B cell (primary cell): ENCODE results near the gene TMA7.

Source experiments
- EZH2 ChIP-seq: IDR thresholded peaks from 2 replicates; pipeline ENCODE4 v1.6.1; 2012; ENCODE audit warnings: borderline replicate concordance, low read depth, mild to moderate bottlenecking, moderate library complexity, low read length; ENCODE audit not compliant: insufficient read depth, poor library complexity, severe bottlenecking
- TF ChIP-seq, protein P1 (sequence below): fragments of 200-600 bp; IDR thresholded peaks from one replicate; pipeline ENCODE4 v1.8.0; 2022; ENCODE audit warnings: antibody characterized with exemption, mild to moderate bottlenecking

DNA sequence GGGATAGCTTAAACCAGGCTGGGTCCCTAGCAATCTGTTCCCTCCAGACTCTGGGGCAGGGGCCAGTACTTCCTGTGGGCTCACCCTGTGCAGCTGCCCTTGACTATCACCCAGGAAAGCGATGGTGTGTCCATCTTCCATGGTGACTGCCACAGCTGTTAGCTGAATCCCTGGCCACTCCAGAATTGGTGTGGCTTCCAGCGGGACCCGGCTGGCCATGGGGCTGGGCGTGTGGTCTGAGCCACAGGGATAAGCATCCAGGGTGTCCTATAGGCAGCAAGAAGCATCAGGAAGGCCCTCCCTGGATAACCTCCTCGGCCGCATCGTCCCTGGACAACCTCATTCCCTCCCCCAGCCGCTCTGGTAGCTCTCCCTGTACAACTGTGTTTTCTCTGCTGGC lies 17.4 kb upstream of the TMA7 start:
- TF ChIP-seq, protein P1, sequence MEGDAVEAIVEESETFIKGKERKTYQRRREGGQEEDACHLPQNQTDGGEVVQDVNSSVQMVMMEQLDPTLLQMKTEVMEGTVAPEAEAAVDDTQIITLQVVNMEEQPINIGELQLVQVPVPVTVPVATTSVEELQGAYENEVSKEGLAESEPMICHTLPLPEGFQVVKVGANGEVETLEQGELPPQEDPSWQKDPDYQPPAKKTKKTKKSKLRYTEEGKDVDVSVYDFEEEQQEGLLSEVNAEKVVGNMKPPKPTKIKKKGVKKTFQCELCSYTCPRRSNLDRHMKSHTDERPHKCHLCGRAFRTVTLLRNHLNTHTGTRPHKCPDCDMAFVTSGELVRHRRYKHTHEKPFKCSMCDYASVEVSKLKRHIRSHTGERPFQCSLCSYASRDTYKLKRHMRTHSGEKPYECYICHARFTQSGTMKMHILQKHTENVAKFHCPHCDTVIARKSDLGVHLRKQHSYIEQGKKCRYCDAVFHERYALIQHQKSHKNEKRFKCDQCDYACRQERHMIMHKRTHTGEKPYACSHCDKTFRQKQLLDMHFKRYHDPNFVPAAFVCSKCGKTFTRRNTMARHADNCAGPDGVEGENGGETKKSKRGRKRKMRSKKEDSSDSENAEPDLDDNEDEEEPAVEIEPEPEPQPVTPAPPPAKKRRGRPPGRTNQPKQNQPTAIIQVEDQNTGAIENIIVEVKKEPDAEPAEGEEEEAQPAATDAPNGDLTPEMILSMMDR, result no peak
- no peak for TF ChIP-seq EZH2
